RWPE1 (cell line): Measurements from ENCODE around the gene CFAP300.
A peak's percentile ranks its signal among the peaks of the same experiment; 100 is the strongest.

Experiments used
- CTCF ChIA-PET: fragments of 350-600 bp; sonication (Branson Sonifier 250); formaldehyde crosslinking; extraction: SDS; loops from one replicate; lab custom pipeline; 2021; lab: Yijun Ruan, JAX
- POLR2A ChIA-PET: fragments of 400-600 bp; formaldehyde crosslinking; extraction: SDS; loops from one replicate; lab custom pipeline; 2020; ENCODE audit warnings: antibody characterized with exemption; ENCODE audit not compliant: low non-redundant PET; lab: Yijun Ruan, JAX
- DNase-seq: peaks from one replicate; pipeline ENCODE4 v3.0.0; 2012; ENCODE audit warnings: low spot score
- H3K27ac ChIP-seq: fragments of 450-650 bp; 2 replicates; pipeline ENCODE4 v1.5.1; 2017
- TF ChIP-seq, protein P1 (sequence below): fragments of 450-650 bp; conservative IDR thresholded peaks from 2 replicates; pipeline ENCODE4 v1.5.1; 2017; ENCODE audit warnings: low read depth, mild to moderate bottlenecking

CFAP300 gene

DNA sequence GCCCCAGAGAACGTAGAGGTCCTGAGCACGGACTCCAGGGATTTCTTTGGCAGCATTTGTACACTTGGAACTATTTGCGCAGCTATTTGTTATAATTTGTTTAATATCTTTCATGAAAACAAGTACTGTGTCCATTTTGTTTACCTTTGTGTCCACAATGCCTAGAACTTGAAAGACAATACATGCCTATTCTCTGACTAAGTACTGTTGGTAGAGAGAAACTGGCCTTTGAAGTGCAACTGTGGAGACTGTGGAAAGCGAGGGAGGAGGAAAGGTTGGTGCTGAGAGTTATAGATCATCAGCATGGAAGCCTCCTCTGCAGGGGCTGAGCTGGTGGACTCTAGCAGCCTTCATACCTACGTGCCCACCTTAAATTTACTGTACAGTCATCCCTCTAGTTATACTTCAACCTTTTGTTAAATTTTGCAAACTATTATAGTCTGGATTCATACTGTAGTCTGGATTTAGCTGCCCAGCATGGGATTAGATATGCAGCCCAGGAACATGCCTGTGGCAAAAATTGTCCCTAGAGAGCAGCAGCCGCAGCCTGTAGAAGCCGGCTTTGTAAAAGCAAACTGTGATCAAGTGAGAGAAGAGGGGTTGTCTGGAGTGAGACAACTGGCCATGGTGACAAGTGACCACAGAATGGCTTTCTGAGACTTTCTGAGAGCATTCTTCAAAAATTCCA, 38.8 kb downstream of the CFAP300 start:
- H3K27ac ChIP-seq = no peak overlapping the region
- TF ChIP-seq, protein P1, sequence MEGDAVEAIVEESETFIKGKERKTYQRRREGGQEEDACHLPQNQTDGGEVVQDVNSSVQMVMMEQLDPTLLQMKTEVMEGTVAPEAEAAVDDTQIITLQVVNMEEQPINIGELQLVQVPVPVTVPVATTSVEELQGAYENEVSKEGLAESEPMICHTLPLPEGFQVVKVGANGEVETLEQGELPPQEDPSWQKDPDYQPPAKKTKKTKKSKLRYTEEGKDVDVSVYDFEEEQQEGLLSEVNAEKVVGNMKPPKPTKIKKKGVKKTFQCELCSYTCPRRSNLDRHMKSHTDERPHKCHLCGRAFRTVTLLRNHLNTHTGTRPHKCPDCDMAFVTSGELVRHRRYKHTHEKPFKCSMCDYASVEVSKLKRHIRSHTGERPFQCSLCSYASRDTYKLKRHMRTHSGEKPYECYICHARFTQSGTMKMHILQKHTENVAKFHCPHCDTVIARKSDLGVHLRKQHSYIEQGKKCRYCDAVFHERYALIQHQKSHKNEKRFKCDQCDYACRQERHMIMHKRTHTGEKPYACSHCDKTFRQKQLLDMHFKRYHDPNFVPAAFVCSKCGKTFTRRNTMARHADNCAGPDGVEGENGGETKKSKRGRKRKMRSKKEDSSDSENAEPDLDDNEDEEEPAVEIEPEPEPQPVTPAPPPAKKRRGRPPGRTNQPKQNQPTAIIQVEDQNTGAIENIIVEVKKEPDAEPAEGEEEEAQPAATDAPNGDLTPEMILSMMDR = no peak
- no peak for DNase-seq
- POLR2A ChIA-PET = no interaction called here
- CTCF ChIA-PET = interaction anchor here (0.6 kb wide), 1 partner anchor 278 kb away, joined by 5 read pairs; no protein-coding TSS in a partner anchor

DNA sequence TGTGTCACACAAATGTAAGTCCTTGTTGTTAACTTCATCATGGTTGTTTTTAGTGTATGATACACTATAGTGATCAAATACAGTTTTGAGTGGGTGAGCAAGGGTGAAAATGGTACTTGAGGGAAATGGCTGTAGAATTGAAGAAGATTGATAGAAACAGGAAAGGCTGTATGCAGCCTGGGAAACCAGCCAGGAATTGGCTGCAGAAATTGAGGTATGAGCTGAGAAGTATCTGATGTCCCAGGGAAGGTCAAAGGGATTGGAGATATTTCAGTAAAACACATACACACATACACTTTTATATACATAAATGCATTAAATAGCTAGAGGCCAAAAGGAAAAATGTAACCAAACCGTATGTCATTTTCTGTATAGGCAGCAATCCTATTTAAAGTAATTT, 49.9 kb downstream of the CFAP300 start:
- ChIA-PET CTCF (no interaction called here), POLR2A (no interaction called here)
- H3K27ac ChIP-seq = no peak overlapping the region
- TF ChIP-seq, protein P1 = no peak
- DNase-seq = no peak

DNA sequence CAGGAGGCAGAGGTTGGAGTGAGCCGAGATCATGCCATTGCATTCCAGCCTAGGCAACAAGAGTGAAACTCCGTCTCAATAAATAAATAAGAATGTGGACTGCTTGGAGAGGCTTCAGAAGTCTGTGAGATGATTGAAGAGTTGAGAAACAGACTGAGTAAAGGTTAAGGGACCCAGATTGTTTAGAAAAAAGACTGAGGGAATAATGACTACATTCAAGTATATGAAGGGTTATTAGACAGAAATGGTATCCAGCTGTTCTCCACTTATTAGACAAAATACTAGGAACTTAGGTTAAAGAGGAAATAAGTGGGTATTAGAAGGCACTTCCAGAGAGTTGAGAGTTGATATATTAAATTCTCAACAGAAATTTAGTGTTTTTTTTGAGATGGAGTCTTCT, 52.5 kb downstream of the CFAP300 start:
- no peak for DNase-seq
- CTCF ChIA-PET = interaction anchor here (0.6 kb wide), 1 partner anchor 68 kb away, joined by 3 read pairs; no protein-coding TSS in a partner anchor
- no peak overlapping the region for H3K27ac ChIP-seq
- POLR2A ChIA-PET = no interaction called here
- TF ChIP-seq, protein P1 = no peak

DNA sequence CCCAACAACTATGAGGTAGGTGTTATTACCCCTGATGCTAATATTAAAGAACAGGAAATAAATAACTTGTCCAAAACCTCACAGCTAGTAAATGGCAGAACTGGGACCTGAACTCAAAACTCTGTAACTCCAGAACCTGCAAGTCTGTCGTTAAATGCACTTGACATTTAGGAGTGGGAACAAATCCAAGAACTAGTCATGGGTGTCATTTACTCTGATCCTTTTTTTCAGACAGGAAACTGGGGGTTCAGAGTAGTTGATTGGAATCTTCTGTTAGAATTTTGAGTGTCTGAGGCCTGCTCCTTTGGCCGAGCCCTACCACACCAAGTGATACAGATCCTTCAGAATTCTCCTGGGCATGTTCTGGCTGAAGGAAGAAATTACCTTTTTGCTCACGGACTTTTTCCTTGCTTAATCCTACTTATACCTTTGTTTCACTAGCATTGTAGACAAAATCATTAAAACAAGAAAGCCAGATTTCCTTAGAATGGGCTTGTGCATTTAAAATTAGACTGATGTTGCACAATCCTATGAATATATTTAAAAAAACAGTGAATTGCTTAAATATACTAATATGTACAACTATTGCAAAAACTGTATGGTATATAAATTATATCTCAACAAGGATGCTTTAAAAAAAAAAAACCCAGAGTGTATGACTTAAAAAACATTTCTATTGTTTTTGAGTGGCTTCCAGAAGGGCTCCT, 61.6 kb downstream of the CFAP300 start:
- no peak for DNase-seq
- H3K27ac ChIP-seq = peak overlapping the region; percentile 99; the same call in 1 of the 2 replicates
- ChIA-PET POLR2A (no interaction called here), CTCF (no interaction called here)
- TF ChIP-seq, protein P1 = no peak

DNA sequence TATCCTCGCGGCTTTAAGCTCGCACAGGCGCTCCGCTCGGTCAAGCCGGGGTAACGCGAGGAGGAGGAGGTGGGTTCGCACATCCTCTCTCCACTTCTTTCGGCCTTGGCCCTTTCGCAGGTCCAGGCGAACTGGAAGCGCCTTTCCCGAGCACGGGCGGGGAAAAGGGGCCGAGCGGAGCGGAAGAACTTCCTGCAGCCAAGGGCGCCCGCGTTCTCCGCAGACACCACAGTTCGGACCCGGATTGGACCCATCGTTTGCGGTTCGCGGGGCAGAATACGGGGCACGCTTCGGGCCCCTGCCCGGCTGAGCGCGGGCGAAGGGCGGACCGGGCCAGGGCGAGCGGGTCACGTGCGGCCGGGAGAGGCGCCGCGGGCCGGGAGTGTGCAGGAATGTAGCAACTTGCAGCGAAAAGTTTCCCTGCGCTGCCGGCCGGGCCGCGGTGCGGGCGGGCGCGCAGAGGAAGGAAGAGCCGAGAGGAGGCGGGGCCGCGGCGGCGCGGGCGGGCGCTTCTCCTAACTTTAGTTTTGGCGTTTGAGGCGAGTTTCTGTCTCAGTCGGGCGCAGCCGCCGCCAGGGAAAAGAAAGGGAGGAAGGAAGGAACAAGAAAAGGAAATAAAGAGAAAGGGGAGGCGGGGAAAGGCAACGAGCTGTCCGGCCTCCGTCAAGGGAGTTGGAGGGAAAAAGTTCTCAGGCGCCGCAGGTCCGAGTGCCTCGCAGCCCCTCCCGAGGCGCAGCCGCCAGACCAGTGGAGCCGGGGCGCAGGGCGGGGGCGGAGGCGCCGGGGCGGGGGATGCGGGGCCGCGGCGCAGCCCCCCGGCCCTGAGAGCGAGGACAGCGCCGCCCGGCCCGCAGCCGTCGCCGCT, 62.9 kb downstream of the CFAP300 start, which contains the start of gene YAP1:
Gene YAP1, plus strand, starts transcription at position 552 of the 865 bp plus-strand sequence. CDS start 402 bp downstream, outside the sequence.
- POLR2A ChIA-PET = no interaction called here
- TF ChIP-seq, protein P1 = no peak
- H3K27ac ChIP-seq = peak within 1 kb of the TSS; percentile 99
- CTCF ChIA-PET = interaction anchor here (0.6 kb wide), 1 partner anchor 135 kb away, joined by 3 read pairs; no protein-coding TSS in a partner anchor
- DNase-seq = peak; percentile 70

DNA sequence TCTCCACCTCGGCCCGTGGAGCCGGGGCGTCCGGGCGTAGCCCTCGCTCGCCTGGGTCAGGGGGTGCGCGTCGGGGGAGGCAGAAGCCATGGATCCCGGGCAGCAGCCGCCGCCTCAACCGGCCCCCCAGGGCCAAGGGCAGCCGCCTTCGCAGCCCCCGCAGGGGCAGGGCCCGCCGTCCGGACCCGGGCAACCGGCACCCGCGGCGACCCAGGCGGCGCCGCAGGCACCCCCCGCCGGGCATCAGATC, 63.4 kb downstream of the CFAP300 start:
- ChIA-PET POLR2A (interaction anchor here (0.7 kb wide), 1 partner anchor 96 kb away, joined by 3 read pairs; no protein-coding TSS in a partner anchor), CTCF (interaction anchor here (0.6 kb wide), 1 partner anchor 485 kb away, joined by 4 read pairs; no protein-coding TSS in a partner anchor)
- peak; percentile 13 for DNase-seq
- TF ChIP-seq, protein P1 = no peak
- H3K27ac ChIP-seq = peak overlapping the region; percentile 99
